Naive B cell (primary cell): ENCODE measurements around the gene TCEAL4. TPM values are rescaled to one million over a fixed set of nuclear protein-coding genes. Genes with fewer than 3 reads are reported as not detected.
A peak's percentile ranks its signal among the peaks of the same experiment; 100 is the strongest.

Source experiments
- ATAC-seq, 2 donors: fragments of 150-1000 bp; cut with Tn5 transposase; 2 replicates each; pipeline ENCODE4 v1.10.0; 2021; ENCODE audit warnings: low read depth in 2 of 2, mild to moderate bottlenecking in 2 of 2, moderate library complexity in 2 of 2
- DNase-seq: peaks from one replicate; pipeline ENCODE4 v3.0.0; 2022
- H3K27ac Mint-ChIP-seq, 6 donors: one replicate each; pipeline ENCODE4 v1.8.0; 2020 to 2022; ENCODE audit warnings: mild to moderate bottlenecking in 6 of 6, mixed read lengths in 6 of 6, moderate library complexity in 5 of 6, inconsistent platforms in 2 of 6
- H3K27me3 Mint-ChIP-seq, 3 donors: one replicate each; pipeline ENCODE4 v1.8.0; 2021 to 2022; ENCODE audit warnings: mixed read lengths in 3 of 3, mild to moderate bottlenecking in 1 of 3
- H3K36me3 Mint-ChIP-seq, 2 donors: one replicate each; pipeline ENCODE4 v1.8.0; 2020 to 2022; ENCODE audit warnings: mixed read lengths in 2 of 2, inconsistent platforms in 1 of 2, mild to moderate bottlenecking in 1 of 2
- H3K4me1 Mint-ChIP-seq, 3 donors: one replicate each; pipeline ENCODE4 v1.8.0; 2020 to 2022; ENCODE audit warnings: mixed read lengths in 3 of 3, inconsistent platforms in 1 of 3, mild to moderate bottlenecking in 1 of 3, moderate library complexity in 1 of 3
- H3K4me3 Mint-ChIP-seq, 8 donors: one replicate each; pipeline ENCODE4 v1.8.0; 2020 to 2022; ENCODE audit warnings: mild to moderate bottlenecking in 8 of 8, mixed read lengths in 8 of 8, moderate library complexity in 8 of 8, inconsistent platforms in 2 of 8
- H3K9me3 Mint-ChIP-seq, 7 donors: one replicate each; pipeline ENCODE4 v1.8.0; 2020 to 2022; ENCODE audit warnings: mixed read lengths in 7 of 7, mild to moderate bottlenecking in 5 of 7, inconsistent platforms in 2 of 7, moderate library complexity in 1 of 7
- polyA plus RNA-seq, 6 donors: library from polyadenylated mRNA; unstranded; fragments of 300-500 nt; fragmentation: Illumina TruSeq; gene quantifications; one replicate each; pipeline ENCODE4 v1.2.3, GENCODE V29; 2021; ENCODE audit warnings: low read depth in 6 of 6

Gene TCEAL4
- 10 to 100 TPM; 12.0 to 23.0 (median 16.0) TPM for polyA plus RNA-seq

GRCh38 chrX:103585411-103586313, at the start of gene TCEAL4:
Gene TCEAL4 (plus strand): TSS chrX:103585515. CDS start chrX:103586676, 1,161 bp downstream.
- Mint-ChIP-seq H3K4me1 (peaks cover 6 to 13% (median 9%) of the 10 kb centered on the region in 3 donors), H3K27ac (peak within 1 kb of the TSS; percentile 60 to 89 (median 84)), H3K27me3 (peaks cover 0 to 9% (median 8%) of the 10 kb centered on the region in 3 donors), H3K4me3 (peak within 1 kb of the TSS; percentile 88 to 96 (median 92)), H3K36me3 (no peaks in the 10 kb centered on the region), H3K9me3 (peaks cover 0 to 19% (median 3%) of the 10 kb centered on the region in 7 donors)
- ATAC-seq (peak; percentile 87 to 90), DNase-seq (peak; percentile 25)

- Mint-ChIP-seq H3K27ac (peak overlapping the region in 2 of 6 donors; percentile 44 to 54), H3K36me3 (no peaks in the 10 kb centered on the region), H3K4me1 (peaks cover 0 to 7% (median 5%) of the 10 kb centered on the region in 3 donors), H3K9me3 (no peaks in the 10 kb centered on the region), H3K4me3 (no peak overlapping the region), H3K27me3 (peaks cover 0 to 9% (median 5%) of the 10 kb centered on the region in 3 donors)
- no peak for DNase-seq
- no peak for ATAC-seq
Measured at GRCh38 chrX:103536071-103536470, 49.2 kb upstream of the TCEAL4 start.

- no peak for ATAC-seq
- no peak overlapping the region for H3K4me3 Mint-ChIP-seq
- DNase-seq: no peak
Measured at GRCh38 chrX:103536732-103537131, 48.6 kb upstream of the TCEAL4 start.

GRCh38 chrX:103537871-103538387, 47.4 kb upstream of the TCEAL4 start:
- no peak for DNase-seq
- no peak overlapping the region for H3K4me3 Mint-ChIP-seq
- no peak overlapping the region for H3K27ac Mint-ChIP-seq
- H3K4me1 Mint-ChIP-seq: peaks cover 0 to 7% (median 5%) of the 10 kb centered on the region in 3 donors
- ATAC-seq: no peak
- no peaks in the 10 kb centered on the region for H3K9me3 Mint-ChIP-seq
- H3K27me3 Mint-ChIP-seq: peaks cover 0 to 9% (median 5%) of the 10 kb centered on the region in 3 donors
- H3K36me3 Mint-ChIP-seq: no peaks in the 10 kb centered on the region

More at GRCh38 chrX:103536732-103537131, 48.6 kb upstream of the TCEAL4 start:
- no peaks in the 10 kb centered on the region for H3K36me3 Mint-ChIP-seq
- peaks cover 0 to 9% (median 5%) of the 10 kb centered on the region in 3 donors for H3K27me3 Mint-ChIP-seq
- peaks cover 0 to 7% (median 5%) of the 10 kb centered on the region in 3 donors for H3K4me1 Mint-ChIP-seq
- no peaks in the 10 kb centered on the region for H3K9me3 Mint-ChIP-seq
- no peak overlapping the region for H3K27ac Mint-ChIP-seq

- H3K4me1 Mint-ChIP-seq: peaks cover 0 to 3% (median 1%) of the 10 kb centered on the region in 3 donors
- peaks cover 0 to 4% (median 1%) of the 10 kb centered on the region in 3 donors for H3K27me3 Mint-ChIP-seq
- H3K9me3 Mint-ChIP-seq: no peaks in the 10 kb centered on the region
- H3K27ac Mint-ChIP-seq: no peak overlapping the region
- no peaks in the 10 kb centered on the region for H3K36me3 Mint-ChIP-seq
- ATAC-seq: no peak
- no peak overlapping the region for H3K4me3 Mint-ChIP-seq
- no peak for DNase-seq
Measured at GRCh38 chrX:103538728-103539127, 46.6 kb upstream of the TCEAL4 start.

GRCh38 chrX:103539695-103540094, 45.6 kb upstream of the TCEAL4 start:
- no peaks in the 10 kb centered on the region for H3K27me3 Mint-ChIP-seq
- no peaks in the 10 kb centered on the region for H3K4me1 Mint-ChIP-seq
- H3K27ac Mint-ChIP-seq: no peak overlapping the region
- no peaks in the 10 kb centered on the region for H3K9me3 Mint-ChIP-seq
- H3K4me3 Mint-ChIP-seq: no peak overlapping the region
- H3K36me3 Mint-ChIP-seq: no peaks in the 10 kb centered on the region
- no peak for DNase-seq
- no peak for ATAC-seq

- ATAC-seq: no peak
- Mint-ChIP-seq H3K9me3 (no peaks in the 10 kb centered on the region), H3K27ac (no peak overlapping the region), H3K4me3 (no peak overlapping the region), H3K27me3 (no peaks in the 10 kb centered on the region), H3K4me1 (no peaks in the 10 kb centered on the region), H3K36me3 (no peaks in the 10 kb centered on the region)
- DNase-seq: no peak
Measured at GRCh38 chrX:103540145-103540544, 45.2 kb upstream of the TCEAL4 start.

GRCh38 chrX:103549916-103550315, 35.4 kb upstream of the TCEAL4 start:
- H3K27me3 Mint-ChIP-seq: peaks cover 0 to 11% (median 0%) of the 10 kb centered on the region in 3 donors
- H3K9me3 Mint-ChIP-seq: peaks cover 0 to 4% (median 0%) of the 10 kb centered on the region in 7 donors
- H3K4me1 Mint-ChIP-seq: peaks cover 4 to 9% (median 4%) of the 10 kb centered on the region in 3 donors
- no peak overlapping the region for H3K4me3 Mint-ChIP-seq
- DNase-seq (no peak), ATAC-seq (no peak)
- H3K27ac Mint-ChIP-seq: no peak overlapping the region
- H3K36me3 Mint-ChIP-seq: no peaks in the 10 kb centered on the region

GRCh38 chrX:103550415-103551051, 34.8 kb upstream of the TCEAL4 start:
- Mint-ChIP-seq H3K27ac (no peak overlapping the region), H3K4me1 (peaks cover 5 to 11% (median 6%) of the 10 kb centered on the region in 3 donors), H3K9me3 (peaks cover 0 to 4% (median 0%) of the 10 kb centered on the region in 7 donors), H3K4me3 (no peak overlapping the region), H3K27me3 (peaks cover 0 to 13% (median 0%) of the 10 kb centered on the region in 3 donors), H3K36me3 (no peaks in the 10 kb centered on the region)
- DNase-seq (no peak), ATAC-seq (no peak)

- no peak overlapping the region for H3K27ac Mint-ChIP-seq
Measured at GRCh38 chrX:103552236-103552635, 33.1 kb upstream of the TCEAL4 start.

GRCh38 chrX:103554687-103555424, 30.5 kb upstream of the TCEAL4 start:
- Mint-ChIP-seq H3K4me3 (peak overlapping the region; percentile 83 to 93 (median 88)), H3K4me1 (peaks cover 5 to 11% (median 6%) of the 10 kb centered on the region in 3 donors), H3K27ac (peak overlapping the region; percentile 41 to 97 (median 86)), H3K27me3 (peaks cover 3 to 21% (median 6%) of the 10 kb centered on the region in 3 donors), H3K9me3 (peaks cover 0 to 3% (median 0%) of the 10 kb centered on the region in 7 donors), H3K36me3 (no peaks in the 10 kb centered on the region)
- ATAC-seq (peak; percentile 84 to 92), DNase-seq (peak; percentile 46)

More at GRCh38 chrX:103552236-103552635, 33.1 kb upstream of the TCEAL4 start:
- no peak for ATAC-seq
- Mint-ChIP-seq H3K4me1 (peaks cover 5 to 11% (median 6%) of the 10 kb centered on the region in 3 donors), H3K4me3 (no peak overlapping the region), H3K27me3 (peaks cover 3 to 17% (median 6%) of the 10 kb centered on the region in 3 donors), H3K36me3 (no peaks in the 10 kb centered on the region), H3K9me3 (peaks cover 0 to 4% (median 0%) of the 10 kb centered on the region in 7 donors)
- no peak for DNase-seq

GRCh38 chrX:103556963-103557612, 28.2 kb upstream of the TCEAL4 start:
- Mint-ChIP-seq H3K4me3 (no peak overlapping the region), H3K9me3 (peaks cover 0 to 3% (median 0%) of the 10 kb centered on the region in 7 donors), H3K27ac (peak overlapping the region in 2 of 6 donors; percentile 28 to 36), H3K27me3 (peaks cover 3 to 21% (median 11%) of the 10 kb centered on the region in 3 donors), H3K36me3 (no peaks in the 10 kb centered on the region), H3K4me1 (peaks cover 5 to 11% (median 6%) of the 10 kb centered on the region in 3 donors)
- ATAC-seq: no peak
- no peak for DNase-seq
